Tibial artery (tissue), 4 donors: ENCODE results near the gene CBLL1.

Source experiments
- DNase-seq, 2 donors: peaks; one replicate each; pipeline ENCODE4 v3.0.0-alpha.2; 2019
- H3K27ac ChIP-seq, 2 donors: fragments of 200-600 bp; sonication (generic) in 1 of 2; 1 replicate in 1 of 2; 2 replicates in 1 of 2; pipeline ENCODE4 v1.5.1; 2018 to 2019; ENCODE audit warnings: mild to moderate bottlenecking in 1 of 2
- H3K27me3 ChIP-seq, 2 donors: fragments of 200-600 bp; sonication (generic) in 1 of 2; one replicate each; pipeline versions ENCODE4 v1.5.1 to v1.6.0; 2016 to 2019
- H3K36me3 ChIP-seq, 3 donors: fragments of 200-600 bp; sonication (generic) in 2 of 3; one replicate each; pipeline ENCODE4 v1.5.1; 2016 to 2019; ENCODE audit warnings: mild to moderate bottlenecking in 2 of 3
- H3K4me1 ChIP-seq, 4 donors: fragments of 200-600 bp; sonication (generic) in 2 of 4; 1 replicate in 3 of 4; 2 replicates in 1 of 4; pipeline ENCODE4 v1.5.1; 2016 to 2019
- H3K4me3 ChIP-seq, 2 donors: fragments of 200-600 bp; sonication (generic) in 1 of 2; 1 replicate in 1 of 2; 2 replicates in 1 of 2; pipeline ENCODE4 v1.5.1; 2018 to 2019; ENCODE audit warnings: mild to moderate bottlenecking in 2 of 2
- H3K9me3 ChIP-seq, 3 donors: fragments of 200-600 bp; sonication (generic) in 1 of 3; one replicate each; pipeline ENCODE4 v1.5.1; 2016 to 2019
- intact Hi-C: fragments of 100-400 bp; cut with DNase I; formaldehyde crosslinking; loops from one replicate; pipeline ENCODE4 v1.15.0; 2023; ENCODE audit warnings: low total_unique reads
- TF ChIP-seq, protein P1 (sequence below), 2 experiments: fragments of 200-600 bp in 1 of 2; fragments of 450-650 bp in 1 of 2; IDR thresholded peaks; one replicate each; pipeline ENCODE4 v1.5.1; 2017 to 2019; ENCODE audit warnings: antibody characterized with exemption in 2 of 2, mild to moderate bottlenecking in 1 of 2, moderate library complexity in 1 of 2

CBLL1 gene

GRCh38 chr7:107799647-107800264 is 55.8 kb downstream of the CBLL1 start:
- intact Hi-C loops = no loop called here
- Histone ChIP-seq H3K27me3 (no peaks in the 10 kb centered on the region), H3K4me3 (no peak overlapping the region), H3K9me3 (no peaks in the 10 kb centered on the region), H3K36me3 (no peaks in the 10 kb centered on the region), H3K4me1 (peaks cover 0 to 10% (median 4%) of the 10 kb centered on the region in 4 donors), H3K27ac (no peak overlapping the region)
- TF ChIP-seq, protein P1, sequence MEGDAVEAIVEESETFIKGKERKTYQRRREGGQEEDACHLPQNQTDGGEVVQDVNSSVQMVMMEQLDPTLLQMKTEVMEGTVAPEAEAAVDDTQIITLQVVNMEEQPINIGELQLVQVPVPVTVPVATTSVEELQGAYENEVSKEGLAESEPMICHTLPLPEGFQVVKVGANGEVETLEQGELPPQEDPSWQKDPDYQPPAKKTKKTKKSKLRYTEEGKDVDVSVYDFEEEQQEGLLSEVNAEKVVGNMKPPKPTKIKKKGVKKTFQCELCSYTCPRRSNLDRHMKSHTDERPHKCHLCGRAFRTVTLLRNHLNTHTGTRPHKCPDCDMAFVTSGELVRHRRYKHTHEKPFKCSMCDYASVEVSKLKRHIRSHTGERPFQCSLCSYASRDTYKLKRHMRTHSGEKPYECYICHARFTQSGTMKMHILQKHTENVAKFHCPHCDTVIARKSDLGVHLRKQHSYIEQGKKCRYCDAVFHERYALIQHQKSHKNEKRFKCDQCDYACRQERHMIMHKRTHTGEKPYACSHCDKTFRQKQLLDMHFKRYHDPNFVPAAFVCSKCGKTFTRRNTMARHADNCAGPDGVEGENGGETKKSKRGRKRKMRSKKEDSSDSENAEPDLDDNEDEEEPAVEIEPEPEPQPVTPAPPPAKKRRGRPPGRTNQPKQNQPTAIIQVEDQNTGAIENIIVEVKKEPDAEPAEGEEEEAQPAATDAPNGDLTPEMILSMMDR (IDR thresholded peaks at IDR 0.05) = no peak
- DNase-seq = no peak

GRCh38 chr7:107803009-107803610 is 59.2 kb downstream of the CBLL1 start, which contains the start of gene SLC26A3:
TSS of gene SLC26A3 (minus strand) at chr7:107803223. CDS start at chr7:107794509, 8,714 bp downstream.
- TF ChIP-seq, protein P1 (IDR thresholded peaks at IDR 0.05) = no peak
- Histone ChIP-seq H3K27me3 (no peaks in the 10 kb centered on the region), H3K4me1 (peaks cover 0 to 10% (median 4%) of the 10 kb centered on the region in 4 donors), H3K4me3 (no peak within 1 kb of the TSS), H3K36me3 (no peaks in the 10 kb centered on the region), H3K9me3 (no peaks in the 10 kb centered on the region), H3K27ac (no peak within 1 kb of the TSS)
- DNase-seq = no peak
- intact Hi-C loops = no loop called here

DNA sequence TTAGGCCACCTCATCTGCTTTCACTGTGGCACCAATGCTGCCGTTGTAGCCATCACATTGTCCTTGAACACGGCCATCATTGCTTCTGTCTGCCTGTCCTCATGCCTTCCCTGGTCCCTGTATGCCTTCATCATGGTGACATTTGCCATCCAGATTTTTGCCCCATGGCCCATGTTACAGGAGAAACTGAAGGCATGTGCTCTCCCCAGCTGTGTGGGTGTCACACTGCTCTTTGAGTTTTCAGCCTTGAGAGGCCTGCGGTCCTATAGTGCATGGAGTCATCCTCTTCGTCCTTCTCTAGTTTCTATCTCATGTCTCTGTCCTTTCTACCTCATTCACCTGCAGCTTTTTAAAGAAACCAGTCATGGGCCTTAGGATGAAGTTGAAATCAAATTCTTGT is 65.2 kb downstream of the CBLL1 start:
- H3K4me3 ChIP-seq = no peak overlapping the region
- intact Hi-C loops = no loop called here
- H3K27ac ChIP-seq = no peak overlapping the region
- TF ChIP-seq, protein P1 (IDR thresholded peaks at IDR 0.05) = no peak
- DNase-seq = no peak
- H3K4me1 ChIP-seq = no peaks in the 10 kb centered on the region
- no peaks in the 10 kb centered on the region for H3K9me3 ChIP-seq
- no peaks in the 10 kb centered on the region for H3K27me3 ChIP-seq
- H3K36me3 ChIP-seq = no peaks in the 10 kb centered on the region

GRCh38 chr7:107810626-107811025 is 66.7 kb downstream of the CBLL1 start:
- Histone ChIP-seq H3K36me3 (no peaks in the 10 kb centered on the region), H3K9me3 (no peaks in the 10 kb centered on the region), H3K4me3 (no peak overlapping the region), H3K27me3 (no peaks in the 10 kb centered on the region), H3K27ac (no peak overlapping the region), H3K4me1 (no peaks in the 10 kb centered on the region)
- DNase-seq = no peak
- intact Hi-C loops = no loop called here
- TF ChIP-seq, protein P1 (IDR thresholded peaks at IDR 0.05) = no peak
